Testis (tissue), 3 donors: ENCODE data around the gene SLC7A6. TPM values are rescaled to one million over a fixed set of nuclear protein-coding genes. Genes with fewer than 3 reads are reported as not detected.

Source experiments
- DNase-seq: peaks from one replicate; pipeline ENCODE4 v3.0.0-alpha.2; 2019
- H3K27ac ChIP-seq, 2 donors: fragments of 200-600 bp; sonication (generic); one replicate each; pipeline ENCODE4 v1.5.1; 2019
- H3K27me3 ChIP-seq: fragments of 200-600 bp; sonication (generic); one replicate; pipeline ENCODE4 v1.5.1; 2019
- H3K36me3 ChIP-seq: fragments of 200-600 bp; sonication (generic); one replicate; pipeline ENCODE4 v1.5.1; 2017; ENCODE audit warnings: low read depth; ENCODE audit errors: missing control alignments
- H3K4me1 ChIP-seq: fragments of 200-600 bp; sonication (generic); one replicate; pipeline ENCODE4 v1.5.1; 2019
- H3K4me3 ChIP-seq, 2 donors: fragments of 200-600 bp; sonication (generic); one replicate each; pipeline ENCODE4 v1.5.1; 2017 to 2019
- H3K9me3 ChIP-seq: fragments of 200-600 bp; sonication (generic); one replicate; pipeline ENCODE4 v1.5.1; 2017
- POLR2A ChIP-seq: fragments of 450-650 bp; IDR thresholded peaks from one replicate; pipeline ENCODE4 v1.6.1; 2017; ENCODE audit warnings: antibody characterized with exemption, mild to moderate bottlenecking, moderate library complexity
- WGBS, 2 donors: methylation state at CpG; one replicate each; pipeline ENCODE4 v1.1.5; 2018; 5-methylcytosine and 5-hydroxymethylcytosine counted together
- intact Hi-C: fragments of 100-400 bp; cut with DNase I; formaldehyde crosslinking; loops from one replicate; pipeline ENCODE4 v1.15.1; 2023; ENCODE audit warnings: low total_unique reads
- polyA plus RNA-seq: library from polyadenylated mRNA; stranded (reverse); fragments of 350-450 nt; fragmentation: Illumina TruSeq; extraction: RNeasy Lipid Tissue Mini Kit (QIAGEN cat#74804); gene quantifications from one replicate; pipeline ENCODE4 v1.2.3, GENCODE V29; 2014; ENCODE audit warnings: low read depth, low replicate concordance; ENCODE audit not compliant: insufficient read depth
- total RNA-seq, 2 donors: library from RNA; depleted of rRNA; stranded (reverse); fragments of >200 nt; gene quantifications; one replicate each; pipeline ENCODE4 v1.2.3, GENCODE V29; 2016
- TF ChIP-seq, protein P1 (sequence below), 3 experiments: fragments of 450-650 bp in 2 of 3; fragments of 200-600 bp in 1 of 3; sonication (generic) in 1 of 3; IDR thresholded peaks; one replicate each; pipeline ENCODE4 v1.5.1; 2016 to 2019; ENCODE audit warnings: antibody characterized with exemption in 3 of 3, mild to moderate bottlenecking in 2 of 3, moderate library complexity in 1 of 3

The SLC7A6 gene
- total and polyA plus RNA-seq, 3 donors from 2014 or later = 28.6 to 48.6 (median 42.2) TPM

DNA sequence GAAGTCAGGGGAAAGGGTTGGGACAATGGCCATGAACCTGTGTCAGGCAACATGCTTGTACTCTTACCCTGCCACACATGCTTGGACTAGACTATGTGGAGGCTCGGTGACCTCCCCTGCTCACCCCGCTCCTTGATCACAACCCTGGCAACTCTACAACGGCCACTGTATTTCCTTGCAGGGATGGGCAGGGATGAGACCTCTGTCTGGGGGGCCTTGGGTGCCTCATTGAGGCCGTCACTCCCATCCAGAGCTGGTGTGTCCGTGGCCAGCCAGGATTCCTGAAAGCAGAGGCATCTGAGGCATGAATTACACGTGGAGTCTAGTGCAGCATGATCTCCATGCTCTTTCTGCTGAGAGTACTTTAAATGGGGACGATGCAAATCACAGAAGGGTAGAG, 18.2 kb upstream of the SLC7A6 start:
- DNase-seq = no peak
- Histone ChIP-seq H3K4me1 (peaks cover 15% of the 10 kb centered on the region), H3K4me3 (peak overlapping the region in 1 of 2 donors; percentile 74), H3K27me3 (no peaks in the 10 kb centered on the region), H3K36me3 (no peaks in the 10 kb centered on the region), H3K27ac (no peak overlapping the region), H3K9me3 (no peaks in the 10 kb centered on the region)
- intact Hi-C loops = no loop called here
- no peak for TF ChIP-seq POLR2A
- TF ChIP-seq, protein P1, sequence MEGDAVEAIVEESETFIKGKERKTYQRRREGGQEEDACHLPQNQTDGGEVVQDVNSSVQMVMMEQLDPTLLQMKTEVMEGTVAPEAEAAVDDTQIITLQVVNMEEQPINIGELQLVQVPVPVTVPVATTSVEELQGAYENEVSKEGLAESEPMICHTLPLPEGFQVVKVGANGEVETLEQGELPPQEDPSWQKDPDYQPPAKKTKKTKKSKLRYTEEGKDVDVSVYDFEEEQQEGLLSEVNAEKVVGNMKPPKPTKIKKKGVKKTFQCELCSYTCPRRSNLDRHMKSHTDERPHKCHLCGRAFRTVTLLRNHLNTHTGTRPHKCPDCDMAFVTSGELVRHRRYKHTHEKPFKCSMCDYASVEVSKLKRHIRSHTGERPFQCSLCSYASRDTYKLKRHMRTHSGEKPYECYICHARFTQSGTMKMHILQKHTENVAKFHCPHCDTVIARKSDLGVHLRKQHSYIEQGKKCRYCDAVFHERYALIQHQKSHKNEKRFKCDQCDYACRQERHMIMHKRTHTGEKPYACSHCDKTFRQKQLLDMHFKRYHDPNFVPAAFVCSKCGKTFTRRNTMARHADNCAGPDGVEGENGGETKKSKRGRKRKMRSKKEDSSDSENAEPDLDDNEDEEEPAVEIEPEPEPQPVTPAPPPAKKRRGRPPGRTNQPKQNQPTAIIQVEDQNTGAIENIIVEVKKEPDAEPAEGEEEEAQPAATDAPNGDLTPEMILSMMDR (IDR thresholded peaks at IDR 0.05) = no peak
- WGBS, 2 donors = 67% methylated on average over 3 to 7 of the region's 7 CpGs

- intact Hi-C loops = no loop called here
- Histone ChIP-seq H3K4me3 (no peak overlapping the region), H3K9me3 (no peaks in the 10 kb centered on the region), H3K4me1 (peaks cover 15% of the 10 kb centered on the region), H3K27me3 (no peaks in the 10 kb centered on the region), H3K36me3 (no peaks in the 10 kb centered on the region), H3K27ac (no peak overlapping the region)
- 85 to 89% methylated on average over 5 of the region's 5 CpGs for WGBS, 2 donors
- TF ChIP-seq, protein P1 (IDR thresholded peaks at IDR 0.05) = no peak
- no peak for DNase-seq
These were observed 17.7 kb upstream of the SLC7A6 start for GRCh38 chr16:68246666-68247065.

DNA sequence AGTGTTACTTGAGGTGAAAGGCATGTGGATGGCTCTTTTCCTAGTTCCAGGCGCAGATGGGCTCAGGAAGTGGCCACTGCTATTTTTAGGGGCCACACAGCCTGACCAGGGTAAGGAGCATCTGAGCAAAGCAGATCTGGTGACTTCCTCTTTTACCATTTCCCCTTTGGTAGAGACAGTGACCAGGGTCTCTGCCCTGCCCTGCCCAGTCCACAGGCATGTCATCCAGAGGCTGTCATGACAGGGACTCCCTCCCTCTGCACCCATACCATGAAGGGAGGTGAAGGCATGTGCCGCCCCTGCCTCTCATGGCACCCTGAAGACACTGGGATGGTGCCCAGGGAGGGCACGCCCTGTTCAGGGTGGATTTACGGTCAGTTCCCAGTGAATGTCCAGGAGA, 16.9 kb upstream of the SLC7A6 start:
- no peak overlapping the region for H3K27ac ChIP-seq
- 86 to 90% methylated on average over 3 to 4 of the region's 4 CpGs for WGBS, 2 donors
- H3K36me3 ChIP-seq = no peaks in the 10 kb centered on the region
- DNase-seq = no peak
- H3K27me3 ChIP-seq = no peaks in the 10 kb centered on the region
- intact Hi-C loops = no loop called here
- TF ChIP-seq, protein P1 (IDR thresholded peaks at IDR 0.05) = no peak
- no peak for TF ChIP-seq POLR2A
- H3K4me3 ChIP-seq = no peak overlapping the region
- peaks cover 15% of the 10 kb centered on the region for H3K4me1 ChIP-seq
- H3K9me3 ChIP-seq = no peaks in the 10 kb centered on the region

- intact Hi-C loops = no loop called here
- TF ChIP-seq, protein P1 (IDR thresholded peaks at IDR 0.05) = no peak
- no peak for TF ChIP-seq POLR2A
- no peak overlapping the region for H3K4me3 ChIP-seq
- H3K27me3 ChIP-seq = no peaks in the 10 kb centered on the region
- H3K4me1 ChIP-seq = peaks cover 15% of the 10 kb centered on the region
- no peak overlapping the region for H3K27ac ChIP-seq
- H3K9me3 ChIP-seq = no peaks in the 10 kb centered on the region
- no peak for DNase-seq
- no peaks in the 10 kb centered on the region for H3K36me3 ChIP-seq
- 90 to 96% methylated on average over 4 of the region's 4 CpGs for WGBS, 2 donors
These were observed 16.4 kb upstream of the SLC7A6 start for GRCh38 chr16:68247932-68248331.

GRCh38 chr16:68249371-68249770, 15.0 kb upstream of the SLC7A6 start:
- intact Hi-C loops = no loop called here

More at GRCh38 chr16:68249371-68249770, 15.0 kb upstream of the SLC7A6 start:
- WGBS, 2 donors = 83 to 95% methylated on average over 4 of the region's 4 CpGs
- H3K4me1 ChIP-seq = peaks cover 13% of the 10 kb centered on the region
- no peak overlapping the region for H3K4me3 ChIP-seq
- H3K27me3 ChIP-seq = no peaks in the 10 kb centered on the region
- TF ChIP-seq POLR2A = no peak
- TF ChIP-seq, protein P1 (IDR thresholded peaks at IDR 0.05) = no peak
- H3K9me3 ChIP-seq = no peaks in the 10 kb centered on the region
- H3K27ac ChIP-seq = no peak overlapping the region
- H3K36me3 ChIP-seq = no peaks in the 10 kb centered on the region
- no peak for DNase-seq
